Measurements from ENCODE around the gene AKT3.

AKT3 gene

DNA sequence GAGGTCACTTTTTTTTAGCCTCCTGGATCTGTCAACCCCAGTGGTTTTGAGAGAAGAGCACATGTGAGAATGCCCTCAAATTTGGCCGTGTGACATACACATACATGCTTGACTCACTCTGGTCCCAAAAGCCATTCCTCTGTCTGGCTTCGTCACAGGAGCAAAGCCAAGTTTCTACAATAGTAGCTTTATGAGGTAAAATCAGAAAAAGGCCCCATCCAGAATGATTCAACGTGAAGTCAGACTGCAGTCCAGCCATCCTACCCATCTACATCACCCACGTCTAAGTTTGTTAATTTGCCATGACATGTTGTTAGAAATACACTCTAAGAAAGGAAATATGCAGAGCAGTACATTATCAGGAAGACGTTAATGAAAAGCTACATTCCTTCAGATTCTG, 349.0 kb downstream of the AKT3 start:
- no peak for FAIRE-seq

DNA sequence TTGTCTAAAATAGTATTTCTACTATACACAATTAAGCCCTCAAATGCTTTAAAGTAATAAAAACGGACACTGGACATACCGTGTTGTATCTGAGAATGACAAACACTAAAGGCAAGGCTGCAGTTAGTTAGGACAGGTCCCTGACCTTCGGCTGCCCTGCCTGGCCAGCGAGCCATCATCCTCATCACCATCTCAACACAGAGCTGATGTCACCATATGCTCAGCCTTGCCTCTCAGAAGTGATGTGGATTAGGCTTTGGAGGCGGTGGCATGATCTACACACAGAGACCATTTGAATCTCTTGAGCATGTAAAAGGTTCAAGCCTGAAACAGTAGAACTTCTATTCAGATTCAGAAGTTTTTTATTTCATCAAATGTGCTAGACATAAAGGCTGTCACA, 349.5 kb downstream of the AKT3 start:
- FAIRE-seq: no peak

DNA sequence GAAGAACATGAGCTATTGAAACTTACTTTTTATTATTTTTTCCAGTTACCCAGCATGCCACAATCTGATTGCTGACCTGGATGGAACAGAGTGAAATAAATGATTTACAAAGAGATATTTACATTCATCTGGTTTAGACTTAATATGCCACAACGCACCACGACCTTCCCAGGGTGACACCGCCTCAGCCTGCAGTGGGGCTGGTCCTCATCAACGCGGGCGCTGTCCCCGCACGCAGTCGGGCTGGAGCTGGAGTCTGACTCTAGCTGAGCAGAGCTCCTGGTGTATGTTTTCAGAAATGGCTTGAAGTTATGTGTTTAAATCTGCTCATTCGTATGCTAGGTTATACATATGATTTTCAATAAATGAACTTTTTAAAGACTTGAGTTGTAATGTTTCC, 350.3 kb downstream of the AKT3 start:
- FAIRE-seq: no peak

DNA sequence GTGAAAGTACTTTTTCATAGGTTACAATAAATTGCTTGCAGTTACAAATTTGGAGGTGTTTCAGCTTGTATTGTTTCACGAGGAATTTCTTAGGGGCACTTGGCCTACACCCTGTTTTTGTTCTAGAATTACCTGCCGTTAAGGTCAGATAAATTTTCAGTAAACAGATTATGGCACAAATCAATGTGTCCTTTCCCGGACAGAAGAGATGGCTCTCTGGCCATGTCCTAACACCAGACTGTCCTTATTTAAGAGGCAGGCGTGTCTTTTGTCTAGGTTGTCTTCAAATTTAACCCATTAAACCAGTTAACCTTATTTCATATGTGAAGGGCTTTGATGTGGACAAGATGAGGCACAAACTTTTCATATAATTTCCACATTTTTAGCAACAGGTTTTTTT, 350.8 kb downstream of the AKT3 start:
- FAIRE-seq: no peak

DNA sequence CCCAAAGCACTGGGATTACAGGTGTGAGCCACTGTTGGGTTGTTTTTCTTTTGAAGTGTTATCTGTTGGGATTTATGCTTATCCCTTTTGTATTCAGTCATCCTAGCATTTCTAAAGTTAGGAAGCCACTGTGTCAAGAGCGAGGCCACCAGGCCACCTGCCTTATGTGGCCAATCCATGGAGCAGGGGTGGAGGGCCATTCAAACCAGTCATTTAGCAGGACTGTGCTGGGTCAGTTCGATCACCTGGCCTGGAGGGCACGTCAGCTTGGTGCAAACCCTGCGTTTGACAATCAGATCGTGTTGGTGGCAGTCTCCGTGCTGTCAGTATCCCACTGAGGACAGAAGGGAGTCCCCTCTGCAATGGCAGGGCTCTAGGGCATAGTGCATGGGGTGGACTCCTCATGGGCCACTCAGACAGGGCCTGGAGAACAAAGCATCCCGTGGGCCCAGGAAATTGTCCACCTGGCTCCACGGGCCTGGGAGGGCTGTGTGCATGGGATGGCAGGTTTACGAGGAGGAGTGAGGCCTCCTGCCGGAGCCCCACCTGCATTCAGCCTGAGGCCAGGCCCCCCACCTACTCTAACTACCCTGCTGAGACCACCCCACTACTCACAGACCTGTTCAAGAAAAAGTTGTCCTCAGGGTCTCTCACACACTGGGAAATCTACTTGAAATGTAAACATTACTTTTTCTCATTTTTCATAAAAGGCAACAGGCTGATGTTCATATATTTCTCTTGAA, 351.9 kb downstream of the AKT3 start:
- no peak for FAIRE-seq

DNA sequence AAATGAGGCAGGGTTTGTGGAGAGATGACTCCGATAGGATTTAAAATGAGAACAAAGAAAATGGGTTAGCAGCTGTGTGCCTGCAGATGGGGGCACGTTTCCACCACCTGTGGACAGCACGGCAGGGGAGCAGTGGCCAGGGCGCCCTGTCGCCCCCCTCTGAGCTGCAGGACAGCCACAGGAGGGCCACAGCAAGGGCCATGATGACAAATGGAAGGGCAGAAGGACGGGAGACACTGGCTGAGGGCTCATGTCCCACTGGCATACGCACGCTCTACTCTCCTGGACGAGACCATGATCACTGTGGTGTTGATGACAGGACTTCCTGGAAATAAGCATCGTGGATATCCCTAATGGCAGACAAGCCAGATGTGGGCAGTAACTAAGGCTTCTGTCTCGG, 353.2 kb downstream of the AKT3 start:
- FAIRE-seq: no peak

GRCh38 chr1:243496187-243496646, 353.8 kb downstream of the AKT3 start:
- FAIRE-seq: no peak

DNA sequence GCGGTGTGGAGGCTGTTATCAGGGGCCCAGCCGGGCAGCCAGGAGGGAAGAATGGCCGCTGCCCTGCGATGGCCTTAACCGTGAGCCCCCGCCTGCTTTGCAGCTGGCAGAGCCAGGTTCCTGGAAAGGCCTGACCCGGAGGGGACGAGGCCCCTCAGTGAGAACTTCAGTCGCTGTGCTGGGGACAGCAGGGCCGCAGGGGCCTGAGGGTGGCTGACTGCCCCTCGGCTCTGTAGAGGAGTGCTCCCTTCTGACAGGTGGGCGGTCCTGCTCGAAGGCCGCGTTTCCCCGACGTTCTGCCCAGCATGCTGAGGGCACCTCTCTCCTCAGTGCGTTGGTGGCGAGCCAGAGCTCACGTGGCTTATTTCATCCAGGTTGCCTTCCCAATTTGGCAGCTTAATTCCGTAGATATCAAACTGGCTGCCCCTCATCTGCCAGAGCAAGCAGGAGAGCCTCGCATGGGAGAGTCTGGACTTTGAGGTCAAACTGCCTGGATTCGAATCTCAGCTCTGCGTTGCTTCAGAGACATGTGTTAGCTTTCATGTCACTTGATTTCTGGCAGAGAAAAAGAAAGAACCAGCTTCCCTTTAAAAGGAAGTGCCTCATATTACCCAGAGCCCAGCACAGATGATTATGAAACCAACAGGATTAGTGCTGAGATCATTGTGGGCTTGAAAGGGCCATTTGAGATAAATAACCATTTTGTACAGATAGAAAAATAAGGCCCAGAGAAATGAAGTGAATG, 354.4 kb downstream of the AKT3 start:
- FAIRE-seq: no peak

DNA sequence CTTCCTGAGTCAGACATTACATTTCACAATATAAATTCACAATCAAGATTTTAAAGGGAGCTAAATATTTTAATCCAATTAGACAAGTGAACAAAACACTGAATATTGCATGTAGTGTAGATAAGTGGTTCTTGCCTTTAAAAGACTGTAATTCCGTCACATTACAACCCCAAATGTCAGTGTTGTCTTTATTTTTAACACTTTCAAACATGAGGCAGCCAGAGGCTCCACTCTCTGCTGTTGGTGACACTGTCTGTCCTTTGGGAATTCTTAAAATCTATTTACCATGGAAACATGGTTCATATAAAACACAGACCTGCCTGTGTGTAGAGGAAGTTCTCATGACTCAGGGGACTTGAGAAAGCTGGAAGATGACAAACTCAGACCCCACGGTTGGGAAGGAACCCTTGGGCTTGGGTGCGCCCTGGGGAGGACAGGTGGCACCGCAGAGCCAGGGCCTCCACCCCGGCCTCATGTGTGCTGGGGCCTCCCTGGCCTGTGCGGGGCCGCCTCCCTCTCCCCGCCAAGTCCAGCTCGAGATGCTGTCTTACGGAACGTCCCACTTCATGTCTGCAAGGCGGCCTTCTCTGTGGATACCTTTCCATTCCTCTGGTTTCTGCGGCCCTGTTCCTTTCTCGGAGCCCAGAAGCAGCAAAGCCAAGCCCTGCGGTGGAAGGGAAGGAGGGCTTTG, 355.2 kb downstream of the AKT3 start:
- no peak for FAIRE-seq

GRCh38 chr1:243493156-243494129, 356.6 kb downstream of the AKT3 start:
- no peak for FAIRE-seq

DNA sequence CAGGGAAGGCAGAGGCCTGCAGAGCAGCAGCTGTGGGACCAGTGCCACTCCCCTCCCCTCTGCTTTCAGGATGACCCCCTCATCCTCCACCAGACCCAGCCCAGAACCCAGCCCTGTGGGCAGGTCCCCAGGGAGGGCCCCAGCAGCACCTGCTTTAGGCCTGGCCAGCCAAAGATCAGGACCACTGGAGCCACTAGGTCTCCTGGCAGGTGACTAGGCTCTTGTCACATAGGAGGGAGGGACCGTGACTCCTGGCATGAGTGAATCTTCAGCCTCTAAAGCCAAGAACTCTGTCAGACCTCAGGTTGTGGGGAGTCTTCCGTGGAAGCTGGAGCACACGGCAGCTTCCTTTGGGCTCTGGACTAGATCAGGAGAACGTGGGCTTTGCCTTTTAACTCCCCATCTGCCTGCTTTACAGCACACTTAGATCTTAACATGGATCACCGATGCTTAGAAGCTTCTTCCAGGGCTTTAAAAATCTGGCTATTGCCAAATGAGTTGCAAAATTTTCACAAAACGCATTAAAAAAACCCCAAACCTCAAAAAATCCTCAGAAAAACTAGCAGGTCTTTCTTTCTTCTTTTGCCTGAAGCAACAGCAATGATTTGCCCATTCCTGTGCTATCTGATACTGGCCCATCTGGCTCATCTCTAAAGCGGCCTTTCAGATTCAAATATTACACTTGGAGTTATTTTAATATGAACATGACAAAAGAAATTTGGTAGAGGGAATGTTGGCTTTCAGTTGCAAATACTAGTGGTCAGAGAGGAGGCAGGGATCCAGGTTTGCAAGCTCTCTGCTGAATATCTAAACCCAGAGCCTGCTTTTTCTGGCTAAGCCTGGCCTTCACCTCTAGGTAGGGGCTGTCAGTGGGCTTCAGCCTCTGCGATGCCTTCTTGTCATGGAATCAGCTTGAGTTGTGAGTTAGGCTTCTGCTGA, 359.0 kb downstream of the AKT3 start:
- FAIRE-seq: no peak

GRCh38 chr1:243489681-243490546, 360.1 kb downstream of the AKT3 start:
- FAIRE-seq: no peak

GRCh38 chr1:243489158-243489527, 360.9 kb downstream of the AKT3 start:
- no peak for FAIRE-seq

GRCh38 chr1:243488459-243489157, 361.4 kb downstream of the AKT3 start:
- FAIRE-seq: no peak

DNA sequence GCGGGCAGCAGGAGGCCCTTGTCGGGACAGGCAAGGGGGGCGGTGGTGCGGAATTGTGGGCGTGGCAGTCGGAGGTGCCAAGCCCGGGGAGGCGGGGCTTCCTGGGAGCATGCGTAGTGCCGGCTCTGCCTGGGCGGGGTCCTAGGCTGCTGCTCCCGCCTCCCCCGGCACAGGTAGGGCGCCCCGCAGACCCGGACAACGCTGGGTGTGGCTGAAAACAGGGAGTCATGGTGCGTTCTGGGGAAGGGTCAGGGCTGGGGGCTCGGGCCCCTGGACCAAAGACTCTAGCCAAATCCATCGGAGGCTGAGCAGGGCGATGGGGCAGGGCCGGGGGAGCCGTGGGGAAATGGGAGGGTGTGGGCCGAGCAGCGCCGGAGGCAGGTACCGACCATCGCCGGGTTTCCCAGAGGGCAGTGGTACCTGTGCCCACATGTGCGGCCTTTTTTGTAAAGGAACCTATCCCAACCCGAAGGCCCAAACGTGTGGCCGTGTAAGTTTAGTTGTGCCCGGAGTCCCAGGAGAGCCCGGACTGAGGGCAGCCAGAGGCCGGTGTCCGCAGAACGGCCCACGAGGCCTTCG, 362.3 kb downstream of the AKT3 start:
- no peak for FAIRE-seq

DNA sequence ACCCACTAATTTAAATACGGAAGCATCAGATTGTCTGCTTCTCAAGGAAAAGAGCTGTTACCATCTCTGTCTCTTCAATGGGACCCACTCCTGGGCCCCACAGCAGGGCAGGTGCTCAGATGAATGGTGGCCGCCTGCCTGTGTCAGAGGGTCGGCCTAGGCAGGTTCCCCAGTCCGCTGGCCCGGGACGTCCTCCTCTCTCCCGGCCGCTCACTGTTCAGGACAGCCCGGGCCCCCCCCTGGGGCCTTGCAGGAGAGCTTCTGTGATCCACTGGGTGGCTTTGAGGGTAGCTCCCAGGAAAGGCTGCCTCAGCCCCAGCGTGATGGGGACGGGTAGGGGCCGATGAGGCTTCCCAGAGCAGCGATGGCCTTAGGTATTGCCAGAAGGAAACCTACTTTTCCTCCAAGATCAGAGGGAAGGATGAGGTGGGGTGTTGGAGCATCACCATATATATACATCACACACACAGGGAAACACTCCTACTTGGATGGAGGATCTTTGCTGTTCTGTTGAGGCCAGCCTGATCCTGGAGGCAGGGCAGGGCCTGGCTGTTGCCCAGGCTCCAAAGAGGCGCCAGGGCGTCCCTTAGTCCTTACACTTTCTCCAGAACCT, 362.9 kb downstream of the AKT3 start:
- no peak for FAIRE-seq

- FAIRE-seq: no peak
These were observed 366.1 kb downstream of the AKT3 start for GRCh38 chr1:243483952-243484351.

GRCh38 chr1:243483071-243483771, 366.8 kb downstream of the AKT3 start:
- no peak for FAIRE-seq

Data from A204.1 (cell line).